Natural killer cell (primary cell): ENCODE measurements around the gene BCL2A1. TPM values are rescaled to one million over a fixed set of nuclear protein-coding genes. Genes with fewer than 3 reads are reported as not detected.

Source experiments
- ATAC-seq, 3 donors: fragments of 150-1000 bp in 2 of 3; fragments of 200-7000 bp in 1 of 3; cut with Tn5 transposase; 1 replicate in 1 of 3; 2 replicates in 2 of 3; pipeline ENCODE4 v1.10.0; 2021; ENCODE audit warnings: mild to moderate bottlenecking in 2 of 3, moderate library complexity in 2 of 3
- DNase-seq, 2 donors: peaks; one replicate each; pipeline versions ENCODE4 v3.0.0 to v3.0.0-alpha.2; 2013 to 2021; ENCODE audit warnings: mixed read lengths in 1 of 2
- H3K27ac ChIP-seq: one replicate; pipeline ENCODE4 v1.5.1; 2013; ENCODE audit warnings: mild to moderate bottlenecking, low read length
- H3K27me3 ChIP-seq: one replicate; pipeline ENCODE4 v1.6.1; 2013; ENCODE audit warnings: low read length; ENCODE audit not compliant: control insufficient read depth, insufficient read depth
- H3K36me3 ChIP-seq: one replicate; pipeline ENCODE4 v1.6.1; 2013; ENCODE audit warnings: low read length; ENCODE audit not compliant: control insufficient read depth, insufficient read depth
- H3K4me1 ChIP-seq: one replicate; pipeline ENCODE4 v1.6.1; 2013; ENCODE audit warnings: low read length; ENCODE audit not compliant: control insufficient read depth, insufficient read depth
- H3K4me3 ChIP-seq: one replicate; pipeline ENCODE4 v1.5.1; 2013; ENCODE audit warnings: low read length
- H3K9me3 ChIP-seq: one replicate; pipeline ENCODE4 v1.6.1; 2013; ENCODE audit warnings: low read length; ENCODE audit not compliant: control insufficient read depth, insufficient read depth
- H3K27ac Mint-ChIP-seq, 2 donors: one replicate each; pipeline ENCODE4 v1.8.0; 2022; ENCODE audit warnings: mild to moderate bottlenecking in 2 of 2, mixed read lengths in 2 of 2, moderate library complexity in 1 of 2
- H3K27me3 Mint-ChIP-seq, 2 donors: one replicate each; pipeline ENCODE4 v1.8.0; 2022; ENCODE audit warnings: low read depth in 2 of 2, mixed read lengths in 2 of 2
- H3K36me3 Mint-ChIP-seq: one replicate; pipeline ENCODE4 v1.8.0; 2022; ENCODE audit warnings: mixed read lengths
- H3K4me1 Mint-ChIP-seq, 2 donors: one replicate each; pipeline ENCODE4 v1.8.0; 2022; ENCODE audit warnings: mixed read lengths in 2 of 2
- H3K4me3 Mint-ChIP-seq: one replicate; pipeline ENCODE4 v1.8.0; 2022; ENCODE audit warnings: mild to moderate bottlenecking, moderate library complexity, mixed read lengths
- H3K9me3 Mint-ChIP-seq, 2 donors: one replicate each; pipeline ENCODE4 v1.8.0; 2022; ENCODE audit warnings: mixed read lengths in 2 of 2
- WGBS: methylation state at CpG from one replicate; pipeline ENCODE4 v1.1.7; 2013; ENCODE audit warnings: missing lambda C conversion rate; ENCODE audit not compliant: insufficient coverage; 5-methylcytosine and 5-hydroxymethylcytosine counted together
- intact Hi-C: fragments of 100-400 bp; cut with micrococcal nuclease; formaldehyde crosslinking; loops from one replicate; pipeline ENCODE4 v1.14.2; 2022
- total RNA-seq, 4 donors: library from RNA; stranded (reverse); fragments of 120-200 nt in 1 of 4; gene quantifications; one replicate each; pipeline versions ENCODE4 v1.2.3 to v1.2.4, GENCODE V29; 2013 to 2022
- TF ChIP-seq, protein P1 (sequence below): fragments of 200-600 bp; IDR thresholded peaks from one replicate; pipeline ENCODE4 v1.8.0; 2022; ENCODE audit warnings: antibody characterized with exemption

Gene BCL2A1
- total RNA-seq, 3 donors from 2014 or later (not counting 1 experiment from before 2014, with no cell fraction given), result 16.5 to 61.3 (median 42.2) TPM

DNA sequence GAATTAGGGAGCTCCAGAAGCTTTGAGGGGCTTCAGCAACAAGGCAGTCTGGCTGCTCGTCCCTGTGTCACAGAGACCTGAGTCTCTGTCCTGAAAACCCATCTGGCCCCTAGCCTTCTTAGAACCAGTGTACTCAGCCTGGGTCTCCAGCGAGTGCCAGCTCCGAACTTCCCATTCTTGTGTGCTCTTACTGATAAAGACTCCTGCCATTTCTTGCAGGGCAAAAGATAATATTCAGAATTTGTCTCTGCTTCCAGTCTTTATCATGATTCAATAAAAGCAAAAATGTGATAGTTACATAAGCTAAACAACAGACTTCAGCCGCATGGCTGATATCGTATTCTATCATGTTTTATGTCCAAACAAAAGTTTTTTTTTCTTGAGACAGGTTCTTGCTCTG lies 36.0 kb upstream of the BCL2A1 start:
- H3K27me3 ChIP-seq, result no peaks in the 10 kb centered on the region
- H3K4me1 ChIP-seq, result no peaks in the 10 kb centered on the region
- Mint-ChIP-seq H3K4me1 (no peaks in the 10 kb centered on the region), H3K27ac (no peak overlapping the region), H3K36me3 (no peaks in the 10 kb centered on the region), H3K4me3 (no peak overlapping the region), H3K9me3 (no peaks in the 10 kb centered on the region), H3K27me3 (no peaks in the 10 kb centered on the region)
- TF ChIP-seq, protein P1, sequence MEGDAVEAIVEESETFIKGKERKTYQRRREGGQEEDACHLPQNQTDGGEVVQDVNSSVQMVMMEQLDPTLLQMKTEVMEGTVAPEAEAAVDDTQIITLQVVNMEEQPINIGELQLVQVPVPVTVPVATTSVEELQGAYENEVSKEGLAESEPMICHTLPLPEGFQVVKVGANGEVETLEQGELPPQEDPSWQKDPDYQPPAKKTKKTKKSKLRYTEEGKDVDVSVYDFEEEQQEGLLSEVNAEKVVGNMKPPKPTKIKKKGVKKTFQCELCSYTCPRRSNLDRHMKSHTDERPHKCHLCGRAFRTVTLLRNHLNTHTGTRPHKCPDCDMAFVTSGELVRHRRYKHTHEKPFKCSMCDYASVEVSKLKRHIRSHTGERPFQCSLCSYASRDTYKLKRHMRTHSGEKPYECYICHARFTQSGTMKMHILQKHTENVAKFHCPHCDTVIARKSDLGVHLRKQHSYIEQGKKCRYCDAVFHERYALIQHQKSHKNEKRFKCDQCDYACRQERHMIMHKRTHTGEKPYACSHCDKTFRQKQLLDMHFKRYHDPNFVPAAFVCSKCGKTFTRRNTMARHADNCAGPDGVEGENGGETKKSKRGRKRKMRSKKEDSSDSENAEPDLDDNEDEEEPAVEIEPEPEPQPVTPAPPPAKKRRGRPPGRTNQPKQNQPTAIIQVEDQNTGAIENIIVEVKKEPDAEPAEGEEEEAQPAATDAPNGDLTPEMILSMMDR, result no peak
- intact Hi-C loops, result no loop called here
- H3K9me3 ChIP-seq, result no peaks in the 10 kb centered on the region
- DNase-seq (no peak), ATAC-seq (no peak)
- H3K27ac ChIP-seq, result no peak overlapping the region
- no peaks in the 10 kb centered on the region for H3K36me3 ChIP-seq
- 94% methylated on average over 5 of the region's 5 CpGs for WGBS
- no peak overlapping the region for H3K4me3 ChIP-seq

DNA sequence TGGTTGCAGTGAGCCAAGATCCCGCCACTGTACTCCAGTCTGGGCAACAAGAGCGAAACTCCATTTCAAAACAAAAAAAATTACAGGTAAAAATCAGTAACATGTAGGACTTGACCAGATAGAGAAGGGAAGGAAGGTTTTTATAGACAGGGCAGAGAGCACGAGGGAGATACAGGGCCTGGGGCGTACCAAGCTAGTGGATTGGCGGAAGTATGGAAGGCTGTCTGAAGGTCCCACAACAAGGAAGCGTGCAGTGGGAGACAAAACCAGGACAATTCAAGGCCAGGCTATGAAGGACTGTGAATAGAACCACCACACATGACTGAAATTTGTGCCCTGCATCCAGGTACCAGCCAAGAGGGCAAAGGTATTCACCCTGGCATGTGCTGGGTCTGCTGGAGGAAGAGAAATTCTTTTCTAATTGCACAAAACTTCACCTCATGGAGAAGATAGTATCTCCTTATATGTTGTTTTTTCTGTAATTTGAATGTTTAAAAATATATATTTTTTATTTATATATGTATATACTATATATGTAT lies 33.0 kb upstream of the BCL2A1 start:
- ATAC-seq (no peak), DNase-seq (no peak)
- no peak overlapping the region for H3K4me3 ChIP-seq
- 97% methylated on average over 5 of the region's 6 CpGs for WGBS
- H3K4me1 ChIP-seq, result no peaks in the 10 kb centered on the region
- no peaks in the 10 kb centered on the region for H3K36me3 Mint-ChIP-seq
- TF ChIP-seq, protein P1, result no peak
- no peaks in the 10 kb centered on the region for H3K9me3 Mint-ChIP-seq
- no peak overlapping the region for H3K27ac ChIP-seq
- no peaks in the 10 kb centered on the region for H3K27me3 Mint-ChIP-seq
- no peaks in the 10 kb centered on the region for H3K4me1 Mint-ChIP-seq
- H3K27me3 ChIP-seq, result no peaks in the 10 kb centered on the region
- H3K4me3 Mint-ChIP-seq, result no peak overlapping the region
- intact Hi-C loops, result no loop called here
- H3K36me3 ChIP-seq, result no peaks in the 10 kb centered on the region
- H3K27ac Mint-ChIP-seq, result no peak overlapping the region
- no peaks in the 10 kb centered on the region for H3K9me3 ChIP-seq

DNA sequence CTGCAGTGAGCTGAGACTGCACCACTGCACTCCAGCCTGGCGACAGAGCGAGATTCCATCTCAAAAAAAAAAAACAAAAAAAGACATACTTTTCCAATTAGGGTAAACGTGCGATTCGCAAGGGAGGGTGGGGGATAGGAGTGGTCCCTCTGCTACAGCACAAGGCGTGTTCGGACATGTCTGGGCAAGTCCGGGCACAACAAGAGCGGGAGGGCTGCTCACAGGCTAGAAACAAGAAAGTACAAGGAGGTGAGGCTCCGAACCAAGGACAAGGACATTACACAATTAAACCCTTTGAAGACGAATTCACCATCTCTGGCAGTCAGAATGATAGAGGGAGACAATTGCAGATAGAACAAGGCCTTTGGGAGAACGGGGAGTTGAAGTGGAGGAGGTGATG lies 32.2 kb upstream of the BCL2A1 start:
- Histone ChIP-seq H3K27ac (no peak overlapping the region), H3K27me3 (no peaks in the 10 kb centered on the region), H3K9me3 (no peaks in the 10 kb centered on the region), H3K36me3 (no peaks in the 10 kb centered on the region), H3K4me1 (no peaks in the 10 kb centered on the region), H3K4me3 (no peak overlapping the region)
- DNase-seq (no peak), ATAC-seq (no peak)
- Mint-ChIP-seq H3K36me3 (no peaks in the 10 kb centered on the region), H3K27ac (no peak overlapping the region), H3K27me3 (no peaks in the 10 kb centered on the region), H3K4me3 (no peak overlapping the region), H3K9me3 (no peaks in the 10 kb centered on the region), H3K4me1 (no peaks in the 10 kb centered on the region)
- 97% methylated on average over 9 of the region's 12 CpGs for WGBS
- intact Hi-C loops, result no loop called here
- TF ChIP-seq, protein P1, result no peak

DNA sequence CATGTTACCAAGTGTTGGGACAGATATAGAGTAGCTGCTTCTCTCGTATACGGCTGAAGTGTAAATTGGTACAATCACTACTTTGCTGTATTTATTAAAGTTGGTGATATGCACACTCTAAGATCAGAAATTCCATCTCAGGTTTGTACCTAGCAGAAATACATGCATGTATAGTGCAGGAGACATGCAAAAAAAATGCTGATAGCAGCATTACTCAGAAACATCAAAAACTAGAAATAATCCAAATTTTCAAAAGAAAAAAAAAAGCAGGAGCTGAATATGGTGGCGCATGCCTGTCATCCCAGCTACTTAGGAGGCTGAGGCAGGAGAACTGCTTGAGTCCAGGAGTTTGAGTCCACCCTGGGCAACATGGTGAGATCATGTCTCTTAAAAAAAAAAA lies 31.3 kb upstream of the BCL2A1 start:
- Mint-ChIP-seq H3K4me1 (no peaks in the 10 kb centered on the region), H3K36me3 (no peaks in the 10 kb centered on the region), H3K9me3 (no peaks in the 10 kb centered on the region), H3K27ac (no peak overlapping the region), H3K4me3 (no peak overlapping the region), H3K27me3 (no peaks in the 10 kb centered on the region)
- 96% methylated on average over 3 of the region's 3 CpGs for WGBS
- TF ChIP-seq, protein P1, result no peak
- no peaks in the 10 kb centered on the region for H3K36me3 ChIP-seq
- no peak overlapping the region for H3K27ac ChIP-seq
- intact Hi-C loops, result no loop called here
- H3K9me3 ChIP-seq, result no peaks in the 10 kb centered on the region
- DNase-seq (no peak), ATAC-seq (no peak)
- H3K4me1 ChIP-seq, result no peaks in the 10 kb centered on the region
- no peak overlapping the region for H3K4me3 ChIP-seq
- no peaks in the 10 kb centered on the region for H3K27me3 ChIP-seq
